IMR-90 (cell line): ENCODE data around the gene CDC45. TPM values are rescaled to one million over a fixed set of nuclear protein-coding genes. Genes with fewer than 3 reads are reported as not detected.

Experiments used
- ATAC-seq: fragments of 200-7000 bp; cut with Tn5 transposase; 2 replicates; pipeline ENCODE4 v1.9.1; 2020; ENCODE audit warnings: low read depth, mild to moderate bottlenecking, moderate library complexity
- BruUV-seq: library from RNA; stranded (reverse); fragments of 400-500 nt; replicated peaks from 2 replicates; lab custom pipeline; 2021; lab: Mats Ljungman, UMichigan
- CTCF ChIA-PET: fragments of 300-600 bp; formaldehyde crosslinking; extraction: SDS; loops from one replicate; lab custom pipeline; 2021; ENCODE audit warnings: antibody characterized with exemption; lab: Yijun Ruan, JAX
- POLR2A ChIA-PET: fragments of 300-600 bp; sonication (Branson Sonifier 250); formaldehyde crosslinking; loops from one replicate; lab custom pipeline; 2022; ENCODE audit warnings: antibody characterized with exemption; ENCODE audit not compliant: unreplicated experiment; lab: Charles Lee
- DNase-seq: peaks from one replicate; pipeline ENCODE4 v3.0.0; 2013
- H2AFZ ChIP-seq: replicated peaks from 2 replicates; pipeline ENCODE3; 2013; ENCODE audit warnings: low read length, mild to moderate bottlenecking; ENCODE audit not compliant: poor library complexity
- H2AK5ac ChIP-seq: 2 replicates; pipeline ENCODE4 v1.6.1; 2013; ENCODE audit warnings: low read depth, low read length, inconsistent platforms
- H2AK9ac ChIP-seq: replicated peaks from 2 replicates; pipeline ENCODE3; 2013; ENCODE audit warnings: mild to moderate bottlenecking, low read depth, low read length, moderate library complexity; ENCODE audit not compliant: poor library complexity
- H2BK120ac ChIP-seq: 2 replicates; pipeline ENCODE4 v1.6.1; 2013; ENCODE audit warnings: low read depth, low read length, inconsistent platforms
- H2BK15ac ChIP-seq: 3 replicates; pipeline ENCODE4 v1.6.1; 2013; ENCODE audit warnings: low read depth, low read length, inconsistent platforms
- H2BK20ac ChIP-seq: 2 replicates; pipeline ENCODE4 v1.6.1; 2013; ENCODE audit warnings: low read depth, mild to moderate bottlenecking, inconsistent platforms, low read length, moderate library complexity
- H2BK5ac ChIP-seq: 2 replicates; pipeline ENCODE4 v1.6.1; 2013; ENCODE audit warnings: mild to moderate bottlenecking, low read depth, low read length, inconsistent platforms; ENCODE audit not compliant: poor library complexity, severe bottlenecking
- H3K14ac ChIP-seq: replicated peaks from 2 replicates; pipeline ENCODE4 v1.6.1; 2013; ENCODE audit warnings: low read depth, low read length, inconsistent platforms
- H3K18ac ChIP-seq: 2 replicates; pipeline ENCODE4 v1.6.1; 2013; ENCODE audit warnings: low read depth, low read length, control low read depth
- H3K23ac ChIP-seq: 2 replicates; pipeline ENCODE4 v1.6.1; 2013; ENCODE audit warnings: low read depth, low read length, inconsistent platforms
- H3K27ac ChIP-seq: 2 replicates; pipeline ENCODE4 v1.5.1; 2013; ENCODE audit warnings: mild to moderate bottlenecking, control low read depth, low read length; ENCODE audit not compliant: insufficient read depth
- H3K27me3 ChIP-seq: 2 replicates; pipeline ENCODE4 v1.6.1; 2013; ENCODE audit warnings: low read length; ENCODE audit not compliant: control insufficient read depth, insufficient read depth
- H3K36me3 ChIP-seq: 2 replicates; pipeline ENCODE4 v1.6.1; 2013; ENCODE audit warnings: low read length, mixed read lengths; ENCODE audit not compliant: control insufficient read depth, insufficient read depth
- H3K4ac ChIP-seq: 2 replicates; pipeline ENCODE4 v1.6.1; 2013; ENCODE audit warnings: low read depth, low read length, inconsistent platforms
- H3K4me1 ChIP-seq: 2 replicates; pipeline ENCODE4 v1.6.1; 2013; ENCODE audit warnings: low read length, mixed read lengths; ENCODE audit not compliant: control insufficient read depth, insufficient read depth
- H3K4me2 ChIP-seq: 2 replicates; pipeline ENCODE4 v1.6.1; 2013; ENCODE audit warnings: low read depth, mild to moderate bottlenecking, control low read depth, low read length, moderate library complexity
- H3K4me3 ChIP-seq: 2 replicates; pipeline ENCODE4 v1.5.1; 2013; ENCODE audit warnings: low read depth, mild to moderate bottlenecking, control low read depth, low read length, moderate library complexity; ENCODE audit not compliant: insufficient read depth
- H3K56ac ChIP-seq: 2 replicates; pipeline ENCODE4 v1.6.1; 2013; ENCODE audit warnings: low read length, inconsistent platforms; ENCODE audit not compliant: insufficient read depth; ENCODE audit errors: extremely low read depth
- H3K79me1 ChIP-seq, 2 experiments: 2 replicates each; pipeline ENCODE4 v1.6.1; 2013; ENCODE audit warnings: low read length in 2 of 2, inconsistent platforms in 1 of 2, low read depth in 1 of 2
- H3K9ac ChIP-seq: 2 replicates; pipeline ENCODE4 v1.6.1; 2013; ENCODE audit warnings: low read depth, low read length, control low read depth
- H3K9me1 ChIP-seq: 2 replicates; pipeline ENCODE4 v1.6.1; 2013; ENCODE audit warnings: low read length, inconsistent platforms; ENCODE audit not compliant: insufficient read depth
- H3K9me3 ChIP-seq: 2 replicates; pipeline ENCODE4 v1.6.1; 2013; ENCODE audit warnings: low read length; ENCODE audit not compliant: control insufficient read depth, insufficient read depth
- H4K20me1 ChIP-seq: 2 replicates; pipeline ENCODE4 v1.6.1; 2013; ENCODE audit warnings: low read length, inconsistent platforms; ENCODE audit not compliant: insufficient read depth
- H4K5ac ChIP-seq: 2 replicates; pipeline ENCODE4 v1.6.1; 2013; ENCODE audit warnings: mild to moderate bottlenecking, low read depth, low read length, control low read depth
- H4K8ac ChIP-seq, 2 experiments: 2 replicates each; pipeline ENCODE4 v1.6.1; 2013; ENCODE audit warnings: low read depth in 2 of 2, low read length in 2 of 2, control low read depth in 1 of 2, inconsistent platforms in 1 of 2
- H4K91ac ChIP-seq: 2 replicates; pipeline ENCODE4 v1.6.1; 2013; ENCODE audit warnings: low read depth, low read length, inconsistent platforms; ENCODE audit not compliant: insufficient read depth
- BHLHE40 ChIP-seq: fragments of 150-350 bp; IDR thresholded peaks from 2 replicates; pipeline ENCODE4 v1.6.1; 2016; ENCODE audit warnings: mild to moderate bottlenecking, low read depth, low read length
- CEBPB ChIP-seq: IDR thresholded peaks from 2 replicates; pipeline ENCODE4 v1.6.1; 2012; ENCODE audit warnings: low read depth, low read length, improper control_type of control experiment
- CHD1 ChIP-seq: IDR thresholded peaks from 2 replicates; pipeline ENCODE4 v1.6.1; 2012; ENCODE audit warnings: low read depth, low read length, improper control_type of control experiment
- FOS ChIP-seq: fragments of 150-350 bp; IDR thresholded peaks from 2 replicates; pipeline ENCODE4 v1.6.1; 2016; ENCODE audit warnings: low read depth, low read length
- MAFK ChIP-seq: IDR thresholded peaks from 2 replicates; pipeline ENCODE4 v1.6.1; 2012; ENCODE audit warnings: low read depth, low read length, improper control_type of control experiment
- MAZ ChIP-seq: IDR thresholded peaks from 2 replicates; pipeline ENCODE4 v1.6.1; 2012; ENCODE audit warnings: low read depth, mild to moderate bottlenecking, low read length, improper control_type of control experiment, moderate library complexity, borderline replicate concordance
- MXI1 ChIP-seq: IDR thresholded peaks from 2 replicates; pipeline ENCODE4 v1.6.1; 2012; ENCODE audit warnings: low read depth, mild to moderate bottlenecking, low read length, moderate library complexity, borderline replicate concordance
- NFE2L2 ChIP-seq: fragments of 150-350 bp; IDR thresholded peaks from 2 replicates; pipeline ENCODE4 v1.6.1; 2016; ENCODE audit warnings: low read depth, mild to moderate bottlenecking, low read length
- POLR2A ChIP-seq: IDR thresholded peaks from 2 replicates; pipeline ENCODE4 v1.6.1; 2012; ENCODE audit warnings: mild to moderate bottlenecking, low read depth, low read length
- RAD21 ChIP-seq: IDR thresholded peaks from 2 replicates; pipeline ENCODE4 v1.6.1; 2012; ENCODE audit warnings: low read length, improper control_type of control experiment
- RCOR1 ChIP-seq: IDR thresholded peaks from 2 replicates; pipeline ENCODE4 v1.6.1; 2012; ENCODE audit warnings: mild to moderate bottlenecking, low read length, improper control_type of control experiment; ENCODE audit not compliant: insufficient replicate concordance
- RFX5 ChIP-seq: IDR thresholded peaks from 2 replicates; pipeline ENCODE4 v1.8.0; 2012; ENCODE audit warnings: low read depth, mild to moderate bottlenecking, low read length, moderate library complexity
- SMC3 ChIP-seq: fragments of 150-350 bp; IDR thresholded peaks from 2 replicates; pipeline ENCODE4 v1.6.1; 2016; ENCODE audit warnings: low read depth, mild to moderate bottlenecking, antibody characterized with exemption, low read length, moderate library complexity
- WGBS, 2 experiments: methylation state at CpG; one replicate each; pipeline versions ENCODE4 v1.1.5 to v1.1.7; 2013; ENCODE audit warnings: missing lambda C conversion rate in 2 of 2; ENCODE audit not compliant: insufficient read length in 1 of 2; ENCODE audit errors: extremely low coverage in 2 of 2; 5-methylcytosine and 5-hydroxymethylcytosine counted together
- dilution Hi-C: fragments of 300-500 bp; cut with HindIII; formaldehyde crosslinking; loops from one replicate; pipeline ENCODE4 v1.14.3; 2018; ENCODE audit warnings: low sequenced_read_pairs; ENCODE audit not compliant: unreplicated experiment
- in situ Hi-C: fragments of 300-500 bp; cut with MboI; formaldehyde crosslinking; loops from 3 replicates; pipeline ENCODE4 v1.14.3; 2019; ENCODE audit warnings: low sequenced_read_pairs, inconsistent platforms, mixed read lengths
- intact Hi-C: fragments of 100-400 bp; cut with micrococcal nuclease; formaldehyde crosslinking; loops from 2 replicates; pipeline ENCODE4 v1.10.0; 2022
- polyA plus RNA-seq, 3 experiments: library from polyadenylated mRNA; depleted of rRNA; stranded (reverse); fragments of >200 nt; gene quantifications; 2 replicates each; pipeline ENCODE4 v1.2.3, GENCODE V29; 2012; ENCODE audit warnings: low replicate concordance in 1 of 3
- total RNA-seq: library from RNA; depleted of rRNA; stranded (reverse); fragments of >200 nt; gene quantifications from 2 replicates; pipeline ENCODE4 v1.2.3, GENCODE V29; 2012
- TF ChIP-seq, protein P1 (sequence below): fragments of 150-350 bp; IDR thresholded peaks from 2 replicates; pipeline ENCODE4 v1.6.1; 2017; ENCODE audit warnings: mild to moderate bottlenecking, antibody characterized with exemption, low read length, low read depth
- TF ChIP-seq, protein P2 (sequence below): fragments of 150-350 bp; IDR thresholded peaks from 2 replicates; pipeline ENCODE4 v1.6.1; 2016; ENCODE audit warnings: low read depth, mild to moderate bottlenecking, low read length, moderate library complexity, borderline replicate concordance
- TF ChIP-seq, protein P3 (sequence below): conservative IDR thresholded peaks from 2 replicates; pipeline ENCODE4 v1.5.1; 2012; ENCODE audit warnings: mild to moderate bottlenecking, low read depth, low read length, improper control_type of control experiment

CDC45 gene
- total and polyA plus RNA-seq, 2 of the 4 experiments (the other 2 are of a cell fraction), result 22.7 to 44.6 TPM

GRCh38 chr22:19509923-19510322 is 30.2 kb downstream of the CDC45 start:
- DNase-seq, result no peak
- Histone ChIP-seq H3K18ac (no peak overlapping the region), H3K4me3 (no peak overlapping the region), H3K79me1 (no peaks in the 10 kb centered on the region), H4K5ac (no peak overlapping the region), H3K27ac (no peak overlapping the region), H3K36me3 (peaks cover 2% of the 10 kb centered on the region; the same call in 1 of the 2 replicates), H3K4ac (no peak overlapping the region), H3K9me1 (no peaks in the 10 kb centered on the region), H3K14ac (no peak overlapping the region), H3K56ac (no peak overlapping the region), H3K9me3 (no peaks in the 10 kb centered on the region; the same call in 1 of the 2 replicates), H3K4me1 (no peaks in the 10 kb centered on the region), H4K20me1 (no peaks in the 10 kb centered on the region; the same call in 1 of the 2 replicates), H3K23ac (no peak overlapping the region), H2BK20ac (no peak overlapping the region), H3K27me3 (no peaks in the 10 kb centered on the region), H2AFZ (no peak overlapping the region), H2AK5ac (no peak overlapping the region), H3K9ac (no peak overlapping the region), H2AK9ac (no peak overlapping the region), H2BK120ac (no peak overlapping the region), H3K4me2 (no peak overlapping the region), H2BK15ac (no peak overlapping the region), H4K91ac (no peak overlapping the region), H4K8ac (no peak overlapping the region), H2BK5ac (no peak overlapping the region)
- dilution Hi-C loops, result no loop called here
- in situ Hi-C loops, result no loop called here
- TF ChIP-seq MAFK (no peak), MAZ (no peak), CHD1 (no peak), NFE2L2 (no peak), SMC3 (no peak), POLR2A (no peak), RFX5 (no peak), CEBPB (no peak), RCOR1 (no peak), BHLHE40 (no peak), MXI1 (no peak), RAD21 (no peak), FOS (no peak)
- TF ChIP-seq, protein P1, sequence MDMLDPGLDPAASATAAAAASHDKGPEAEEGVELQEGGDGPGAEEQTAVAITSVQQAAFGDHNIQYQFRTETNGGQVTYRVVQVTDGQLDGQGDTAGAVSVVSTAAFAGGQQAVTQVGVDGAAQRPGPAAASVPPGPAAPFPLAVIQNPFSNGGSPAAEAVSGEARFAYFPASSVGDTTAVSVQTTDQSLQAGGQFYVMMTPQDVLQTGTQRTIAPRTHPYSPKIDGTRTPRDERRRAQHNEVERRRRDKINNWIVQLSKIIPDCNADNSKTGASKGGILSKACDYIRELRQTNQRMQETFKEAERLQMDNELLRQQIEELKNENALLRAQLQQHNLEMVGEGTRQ, result no peak
- TF ChIP-seq, protein P2, sequence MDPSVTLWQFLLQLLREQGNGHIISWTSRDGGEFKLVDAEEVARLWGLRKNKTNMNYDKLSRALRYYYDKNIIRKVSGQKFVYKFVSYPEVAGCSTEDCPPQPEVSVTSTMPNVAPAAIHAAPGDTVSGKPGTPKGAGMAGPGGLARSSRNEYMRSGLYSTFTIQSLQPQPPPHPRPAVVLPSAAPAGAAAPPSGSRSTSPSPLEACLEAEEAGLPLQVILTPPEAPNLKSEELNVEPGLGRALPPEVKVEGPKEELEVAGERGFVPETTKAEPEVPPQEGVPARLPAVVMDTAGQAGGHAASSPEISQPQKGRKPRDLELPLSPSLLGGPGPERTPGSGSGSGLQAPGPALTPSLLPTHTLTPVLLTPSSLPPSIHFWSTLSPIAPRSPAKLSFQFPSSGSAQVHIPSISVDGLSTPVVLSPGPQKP, result no peak
- TF ChIP-seq, protein P3, sequence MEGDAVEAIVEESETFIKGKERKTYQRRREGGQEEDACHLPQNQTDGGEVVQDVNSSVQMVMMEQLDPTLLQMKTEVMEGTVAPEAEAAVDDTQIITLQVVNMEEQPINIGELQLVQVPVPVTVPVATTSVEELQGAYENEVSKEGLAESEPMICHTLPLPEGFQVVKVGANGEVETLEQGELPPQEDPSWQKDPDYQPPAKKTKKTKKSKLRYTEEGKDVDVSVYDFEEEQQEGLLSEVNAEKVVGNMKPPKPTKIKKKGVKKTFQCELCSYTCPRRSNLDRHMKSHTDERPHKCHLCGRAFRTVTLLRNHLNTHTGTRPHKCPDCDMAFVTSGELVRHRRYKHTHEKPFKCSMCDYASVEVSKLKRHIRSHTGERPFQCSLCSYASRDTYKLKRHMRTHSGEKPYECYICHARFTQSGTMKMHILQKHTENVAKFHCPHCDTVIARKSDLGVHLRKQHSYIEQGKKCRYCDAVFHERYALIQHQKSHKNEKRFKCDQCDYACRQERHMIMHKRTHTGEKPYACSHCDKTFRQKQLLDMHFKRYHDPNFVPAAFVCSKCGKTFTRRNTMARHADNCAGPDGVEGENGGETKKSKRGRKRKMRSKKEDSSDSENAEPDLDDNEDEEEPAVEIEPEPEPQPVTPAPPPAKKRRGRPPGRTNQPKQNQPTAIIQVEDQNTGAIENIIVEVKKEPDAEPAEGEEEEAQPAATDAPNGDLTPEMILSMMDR, result no peak
- no TSS peak for BruUV-seq
- no CpG with 5 or more reads among the region's 2 CpGs for WGBS, 2 experiments
- ChIA-PET POLR2A (no interaction called here), CTCF (no interaction called here)
- intact Hi-C loops, result no loop called here
- ATAC-seq, result no peak
